GM12878 (cell line): ENCODE measurements around the gene MFNG. TPM values are rescaled to one million over a fixed set of nuclear protein-coding genes. Genes with fewer than 3 reads are reported as not detected.
A peak's percentile ranks its signal among the peaks of the same experiment; 100 is the strongest.

Experiments
- ATAC-seq: fragments of 200-7000 bp; cut with Tn5 transposase; 3 replicates; pipeline ENCODE4 v1.9.1; 2020; ENCODE audit warnings: mild to moderate bottlenecking, moderate library complexity
- BruUV-seq: library from RNA; stranded (reverse); fragments of 400-500 nt; replicated peaks from 2 replicates; lab custom pipeline; 2021; lab: Mats Ljungman, UMichigan
- CTCF ChIA-PET: fragments of 300-600 bp; sonication (Branson Sonifier 250); formaldehyde crosslinking; extraction: SDS; loops from one replicate; lab custom pipeline; 2021; ENCODE audit warnings: inconsistent platforms; lab: Yijun Ruan, JAX
- POLR2A ChIA-PET: fragments of 350-600 bp; formaldehyde crosslinking; extraction: SDS; loops from one replicate; lab custom pipeline; 2021; ENCODE audit warnings: inconsistent platforms; lab: Charles Lee
- RAD21 ChIA-PET: fragments of 300-600 bp; sonication (Branson Sonifier 250); formaldehyde crosslinking; loops from one replicate; lab custom pipeline; 2023; ENCODE audit warnings: antibody characterized with exemption; ENCODE audit not compliant: unreplicated experiment; lab: Charles Lee
- SMC1A ChIA-PET: fragments of 300-600 bp; sonication (Branson Sonifier 250); formaldehyde crosslinking; loops from one replicate; lab custom pipeline; 2023; ENCODE audit not compliant: unreplicated experiment, uncharacterized antibody; lab: Charles Lee
- DNase-seq: peaks from one replicate; pipeline ENCODE4 v3.0.0-alpha.2; 2011; ENCODE audit warnings: low read depth, low spot score
- FAIRE-seq: peaks from 3 replicates; lab custom pipeline; 2011; peaks lifted over from hg19 to GRCh38; lab: Jason Lieb, UNC
- H2AFZ ChIP-seq: 2 replicates; pipeline ENCODE4 v1.6.0; 2011; ENCODE audit warnings: low read depth, low read length, control low read depth; ENCODE audit not compliant: control insufficient read depth
- H3K27ac ChIP-seq: 2 replicates; pipeline ENCODE4 v1.5.1; 2011; ENCODE audit warnings: control low read depth; ENCODE audit not compliant: control insufficient read depth, insufficient read depth
- H3K27me3 ChIP-seq, 2 experiments: replicated peaks in 1 of 2; 2 replicates each; pipeline versions ENCODE4 v1.6.0 to v1.6.1; 2011; ENCODE audit warnings: low read length in 1 of 2; ENCODE audit not compliant: control insufficient read depth in 2 of 2, insufficient read depth in 2 of 2
- H3K36me3 ChIP-seq, 2 experiments: 2 replicates each; pipeline ENCODE4 v1.5.1; 2011; ENCODE audit warnings: low read length in 1 of 2; ENCODE audit not compliant: control insufficient read depth in 2 of 2, insufficient read depth in 2 of 2
- H3K4me1 ChIP-seq: 2 replicates; pipeline ENCODE4 v1.6.1; 2011; ENCODE audit warnings: mild to moderate bottlenecking, low read length, moderate library complexity, mixed read lengths; ENCODE audit not compliant: control insufficient read depth, insufficient read depth
- H3K4me2 ChIP-seq: 2 replicates; pipeline ENCODE4 v1.6.0; 2011; ENCODE audit warnings: control low read depth; ENCODE audit not compliant: control insufficient read depth, insufficient read depth
- H3K4me3 ChIP-seq: fragments of 200-600 bp; sonication (generic); 2 replicates; pipeline ENCODE4 v1.5.1; 2016
- H3K79me2 ChIP-seq: 2 replicates; pipeline ENCODE4 v1.6.0; 2011; ENCODE audit warnings: low read length; ENCODE audit not compliant: control insufficient read depth, insufficient read depth
- H3K9ac ChIP-seq: 2 replicates; pipeline ENCODE4 v1.8.0; 2011; ENCODE audit warnings: low read length, control low read depth, mixed read lengths; ENCODE audit not compliant: control insufficient read depth, insufficient read depth
- H3K9me3 ChIP-seq: replicated peaks from 3 replicates; pipeline ENCODE4 v1.5.1; 2011; ENCODE audit warnings: mild to moderate bottlenecking, low read length; ENCODE audit not compliant: control insufficient read depth, insufficient read depth
- H4K20me1 ChIP-seq: 2 replicates; pipeline ENCODE4 v1.6.0; 2011; ENCODE audit not compliant: control insufficient read depth, insufficient read depth
- BHLHE40 ChIP-seq, 2 experiments: fragments of 450-650 bp in 1 of 2; IDR thresholded peaks; 2 replicates each; pipeline ENCODE4 v1.6.1; 2011 to 2017; ENCODE audit warnings: low read depth in 2 of 2, borderline replicate concordance in 1 of 2, improper control_type of control experiment in 1 of 2, low read length in 1 of 2, mild to moderate bottlenecking in 1 of 2
- HDGF ChIP-seq: fragments of 450-650 bp; IDR thresholded peaks from 2 replicates; pipeline ENCODE4 v1.6.1; 2016; ENCODE audit warnings: antibody characterized with exemption
- WGBS: methylation state at CpG from one replicate; pipeline ENCODE4 v1.1.6; 2016; ENCODE audit warnings: low lambda C conversion rate; ENCODE audit not compliant: insufficient replicate concordance, insufficient coverage; ENCODE audit errors: missing lambda C conversion rate; 5-methylcytosine and 5-hydroxymethylcytosine counted together
- in situ Hi-C: fragments of 300-500 bp; cut with MboI; formaldehyde crosslinking; loops from 9 replicates; pipeline ENCODE4 v1.14.3; 2018; ENCODE audit warnings: mixed read lengths
- intact Hi-C: fragments of 100-400 bp; cut with micrococcal nuclease; formaldehyde crosslinking; loops from one replicate; pipeline ENCODE4 v1.14.2; 2022; ENCODE audit not compliant: unreplicated experiment
- polyA plus RNA-seq, 11 experiments: library from polyadenylated mRNA; depleted of rRNA in 4 of 11; unstranded in 6 of 11; stranded (reverse) in 5 of 11; fragments of >200 nt; fragmentation: Nextera tagmentation in 4 of 11; fragmentation: Illumina TruSeq in 1 of 11; extraction: Ambion mirVana in 4 of 11; extraction: Trizol in 1 of 11; gene quantifications; 1 replicate in 1 of 11; 2 replicates in 10 of 11; pipeline versions ENCODE4 v1.2.1 to v1.2.3, GENCODE V29; 2011 to 2016; ENCODE audit warnings: inconsistent platforms in 2 of 11, missing spikeins in 2 of 11, low read depth in 1 of 11
- total RNA-seq, 4 experiments: library from RNA; depleted of rRNA in 3 of 4; stranded (reverse); fragments of >200 nt in 3 of 4; fragmentation: Illumina TruSeq in 1 of 4; extraction: Trizol in 1 of 4; gene quantifications; 2 replicates each; pipeline versions ENCODE4 v1.2.1 to v1.2.3, GENCODE V29; 2013 to 2021
- TF ChIP-seq, protein P1 (sequence below): IDR thresholded peaks from 2 replicates; pipeline ENCODE4 v1.6.1; 2012; ENCODE audit warnings: improper control_type of control experiment, low read depth, low read length; ENCODE audit not compliant: insufficient replicate concordance

Gene MFNG
- total and polyA plus RNA-seq, 10 of the 15 experiments (the other 5 are each of a cell fraction or from before 2014, with no cell fraction given) = 11.5 to 117 (median 68.5) TPM

DNA sequence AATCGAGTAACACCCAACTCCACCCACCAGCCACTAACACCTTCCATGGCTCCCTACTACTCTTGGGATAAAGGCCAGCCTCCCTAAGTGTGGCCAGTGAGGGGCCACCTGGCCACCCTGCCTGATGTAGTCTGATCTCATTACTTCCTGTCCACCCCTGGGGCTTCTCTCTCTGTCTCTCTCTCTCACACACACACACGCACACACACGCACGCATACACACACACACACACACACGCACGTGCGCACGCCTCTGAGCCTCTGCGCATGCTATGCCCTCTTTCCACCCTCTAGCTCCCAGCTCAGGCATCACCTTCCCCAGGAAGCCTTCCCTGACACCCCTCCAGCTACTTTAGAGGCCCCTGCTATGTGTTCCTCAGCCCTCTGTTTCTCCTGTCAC is 3.9 kb downstream of the MFNG start:
- ATAC-seq (no peak), FAIRE-seq (no peak), DNase-seq (no peak)
- SMC1A ChIA-PET = interaction anchor here (2.7 kb wide), 1 partner anchor 10 kb away, joined by 8 read pairs; no protein-coding TSS in a partner anchor
- Histone ChIP-seq H4K20me1 (no peaks in the 10 kb centered on the region; the same call in 1 of the 2 replicates), H3K4me1 (peaks cover 25% of the 10 kb centered on the region), H3K36me3 (peaks cover 10 to 17% of the 10 kb centered on the region in 2 experiments; a peak in 3 of 4 replicates), H3K4me2 (peak overlapping the region; percentile 100), H3K4me3 (no peak overlapping the region), H3K27me3 (no peaks in the 10 kb centered on the region), H3K9ac (no peak overlapping the region), H2AFZ (no peak overlapping the region), H3K79me2 (peaks cover 54% of the 10 kb centered on the region), H3K9me3 (no peaks in the 10 kb centered on the region), H3K27ac (no peak overlapping the region)
- 96% methylated on average over 9 of the region's 9 CpGs for WGBS
- peak in 1 of 2 experiments; percentile 30; a peak in 1 of 4 replicates for TF ChIP-seq BHLHE40 (IDR thresholded peaks at IDR 0.05; ENCODE audit: borderline replicate concordance in 1 of 2, low read depth in 2 of 2, low read length in 1 of 2)
- peak; percentile 65; the same call in 1 of the 2 replicates for TF ChIP-seq HDGF
- TF ChIP-seq, protein P1, sequence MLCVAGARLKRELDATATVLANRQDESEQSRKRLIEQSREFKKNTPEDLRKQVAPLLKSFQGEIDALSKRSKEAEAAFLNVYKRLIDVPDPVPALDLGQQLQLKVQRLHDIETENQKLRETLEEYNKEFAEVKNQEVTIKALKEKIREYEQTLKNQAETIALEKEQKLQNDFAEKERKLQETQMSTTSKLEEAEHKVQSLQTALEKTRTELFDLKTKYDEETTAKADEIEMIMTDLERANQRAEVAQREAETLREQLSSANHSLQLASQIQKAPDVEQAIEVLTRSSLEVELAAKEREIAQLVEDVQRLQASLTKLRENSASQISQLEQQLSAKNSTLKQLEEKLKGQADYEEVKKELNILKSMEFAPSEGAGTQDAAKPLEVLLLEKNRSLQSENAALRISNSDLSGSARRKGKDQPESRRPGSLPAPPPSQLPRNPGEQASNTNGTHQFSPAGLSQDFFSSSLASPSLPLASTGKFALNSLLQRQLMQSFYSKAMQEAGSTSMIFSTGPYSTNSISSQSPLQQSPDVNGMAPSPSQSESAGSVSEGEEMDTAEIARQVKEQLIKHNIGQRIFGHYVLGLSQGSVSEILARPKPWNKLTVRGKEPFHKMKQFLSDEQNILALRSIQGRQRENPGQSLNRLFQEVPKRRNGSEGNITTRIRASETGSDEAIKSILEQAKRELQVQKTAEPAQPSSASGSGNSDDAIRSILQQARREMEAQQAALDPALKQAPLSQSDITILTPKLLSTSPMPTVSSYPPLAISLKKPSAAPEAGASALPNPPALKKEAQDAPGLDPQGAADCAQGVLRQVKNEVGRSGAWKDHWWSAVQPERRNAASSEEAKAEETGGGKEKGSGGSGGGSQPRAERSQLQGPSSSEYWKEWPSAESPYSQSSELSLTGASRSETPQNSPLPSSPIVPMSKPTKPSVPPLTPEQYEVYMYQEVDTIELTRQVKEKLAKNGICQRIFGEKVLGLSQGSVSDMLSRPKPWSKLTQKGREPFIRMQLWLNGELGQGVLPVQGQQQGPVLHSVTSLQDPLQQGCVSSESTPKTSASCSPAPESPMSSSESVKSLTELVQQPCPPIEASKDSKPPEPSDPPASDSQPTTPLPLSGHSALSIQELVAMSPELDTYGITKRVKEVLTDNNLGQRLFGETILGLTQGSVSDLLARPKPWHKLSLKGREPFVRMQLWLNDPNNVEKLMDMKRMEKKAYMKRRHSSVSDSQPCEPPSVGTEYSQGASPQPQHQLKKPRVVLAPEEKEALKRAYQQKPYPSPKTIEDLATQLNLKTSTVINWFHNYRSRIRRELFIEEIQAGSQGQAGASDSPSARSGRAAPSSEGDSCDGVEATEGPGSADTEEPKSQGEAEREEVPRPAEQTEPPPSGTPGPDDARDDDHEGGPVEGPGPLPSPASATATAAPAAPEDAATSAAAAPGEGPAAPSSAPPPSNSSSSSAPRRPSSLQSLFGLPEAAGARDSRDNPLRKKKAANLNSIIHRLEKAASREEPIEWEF = no peak
- RAD21 ChIA-PET = no interaction called here
- POLR2A ChIA-PET = no interaction called here
- no TSS peak for BruUV-seq
- in situ Hi-C loops (no loop called here), intact Hi-C loops (no loop called here)
- CTCF ChIA-PET = interaction anchor here (1.4 to 1.7 kb wide), 3 partner anchors 10 to 126 kb away, joined by 3 to 5 read pairs (median 4); partner anchors contain the start of gene GGA1
